ENCODE measurements around the gene TWF2. TPM values are rescaled to one million over a fixed set of nuclear protein-coding genes. Genes with fewer than 3 reads are reported as not detected.

The TWF2 gene
- total and polyA plus RNA-seq, 10 of the 15 experiments (the other 5 are each of a cell fraction or from before 2014, with no cell fraction given) = 0.16 to 106 (median 68.5) TPM

DNA sequence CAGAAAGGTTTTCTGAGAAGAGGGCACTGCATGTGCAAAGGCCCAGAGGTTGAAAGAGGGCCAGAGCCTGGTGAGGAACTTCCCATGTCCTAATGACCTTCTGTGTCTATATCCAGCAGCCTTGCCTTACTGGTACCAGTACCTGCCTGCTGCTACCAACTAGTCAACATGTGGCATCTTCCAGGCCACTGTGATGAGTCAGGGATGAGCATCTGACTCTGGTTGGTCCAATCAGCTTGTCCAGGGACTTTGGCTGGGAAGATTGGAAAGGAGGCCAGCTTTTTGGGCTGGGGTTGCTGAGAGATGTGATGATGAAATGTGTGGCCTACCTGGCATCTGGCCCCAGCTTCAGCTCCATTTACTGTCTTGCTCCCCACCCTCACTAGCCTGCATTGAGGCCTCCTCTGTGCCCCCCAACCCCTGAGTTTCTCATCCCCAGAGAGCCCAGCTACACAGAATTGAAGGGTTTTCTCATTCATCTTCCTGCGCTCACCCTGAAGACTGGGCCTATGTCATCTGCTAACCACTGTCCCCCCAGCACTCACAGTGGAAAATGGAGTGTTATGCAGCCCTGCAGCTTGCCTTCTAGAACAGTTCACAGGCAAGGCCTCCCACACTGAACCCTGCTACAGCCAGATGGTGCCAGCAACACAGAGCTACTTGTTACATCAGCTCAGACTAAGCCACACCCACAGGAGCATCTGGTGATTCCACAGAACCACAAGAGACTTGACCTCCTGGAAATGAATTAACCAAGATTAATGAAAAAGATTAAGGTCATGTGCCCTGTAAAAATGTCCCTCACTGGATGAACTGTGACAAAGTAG lies 1.3 kb upstream of the TWF2 start:
- Histone ChIP-seq H3K4me3 (peak overlapping the region; percentile 93), H3K4me2 (ENCODE audit: control insufficient read depth, insufficient read depth) (peak overlapping the region; percentile 86), H3K9ac (ENCODE audit: control insufficient read depth, insufficient read depth, low read length) (peak overlapping the region; percentile 87), H3K36me3 (ENCODE audit: control insufficient read depth in 2 of 2, insufficient read depth in 2 of 2, low read length in 1 of 2) (peaks cover 0 to 2% of the 10 kb centered on the region in 2 experiments; a peak in 1 of 4 replicates), H3K4me1 (ENCODE audit: control insufficient read depth, insufficient read depth, low read length) (peaks cover 52% of the 10 kb centered on the region), H4K20me1 (ENCODE audit: control insufficient read depth, insufficient read depth) (no peaks in the 10 kb centered on the region), H3K79me2 (ENCODE audit: control insufficient read depth, insufficient read depth, low read length) (peaks cover 39% of the 10 kb centered on the region), H2AFZ (ENCODE audit: control insufficient read depth, low read depth, low read length) (no peak overlapping the region), H3K27me3 (replicated peaks in 1 of 2; ENCODE audit: control insufficient read depth in 2 of 2, insufficient read depth in 2 of 2, low read length in 1 of 2) (no peaks in the 10 kb centered on the region), H3K27ac (ENCODE audit: control insufficient read depth, insufficient read depth) (peak overlapping the region; percentile 88), H3K9me3 (replicated peaks; ENCODE audit: control insufficient read depth, insufficient read depth, low read length) (no peaks in the 10 kb centered on the region; the same call in 2 of the 3 replicates)
- peak; percentile 24 for ATAC-seq
- no peak for FAIRE-seq
- intact Hi-C loops (cut with micrococcal nuclease; ENCODE audit: unreplicated experiment) = no loop called here
- ChIA-PET SMC1A (ENCODE audit: uncharacterized antibody, unreplicated experiment) (interaction anchor here (1.0 to 7.4 kb wide), 14 partner anchors 10 to 159 kb away, joined by 3 to 62 read pairs (median 4); partner anchors contain the start of genes TLR9 and WDR82), CTCF (interaction anchor here (0.5 to 7.5 kb wide), 20 partner anchors 9 to 257 kb away, joined by 3 to 87 read pairs (median 6); partner anchors contain the start of genes ACY1, TLR9 and WDR82), POLR2A (interaction anchor here (0.6 to 7.2 kb wide), 14 partner anchors 10 to 255 kb away, joined by 3 to 49 read pairs (median 4); partner anchors contain the start of genes GLYCTK, TLR9 and WDR82), RAD21 (ENCODE audit: unreplicated experiment) (interaction anchor here (0.6 to 2.5 kb wide), 20 partner anchors 9 to 172 kb away, joined by 3 to 36 read pairs (median 4); partner anchors contain the start of genes GLYCTK, TLR9 and WDR82)
- in situ Hi-C loops (cut with MboI) = no loop called here
- DNase-seq (ENCODE audit: low read depth, low spot score) = no peak
- BruUV-seq (replicated peaks) = no TSS peak
- WGBS (ENCODE audit: insufficient coverage, insufficient replicate concordance, low lambda C conversion rate, missing lambda C conversion rate) = 82% methylated on average over 1 of the region's 1 CpG
- no peak for TF ChIP-seq E2F8 (IDR thresholded peaks at IDR 0.05; ENCODE audit: low read depth, partially characterized antibody)
- no peak for TF ChIP-seq SRF (IDR thresholded peaks at IDR 0.05; ENCODE audit: low read depth in 2 of 2, low read length in 2 of 2)
- TF ChIP-seq NKRF (conservative IDR thresholded peaks at IDR 0.05) = no peak
- no peak for TF ChIP-seq BCL11A (IDR thresholded peaks at IDR 0.05; ENCODE audit: low read depth, low read length)
- no peak for TF ChIP-seq POLR2AphosphoS5 (IDR thresholded peaks at IDR 0.05; ENCODE audit: low read length)
- TF ChIP-seq, protein P1, sequence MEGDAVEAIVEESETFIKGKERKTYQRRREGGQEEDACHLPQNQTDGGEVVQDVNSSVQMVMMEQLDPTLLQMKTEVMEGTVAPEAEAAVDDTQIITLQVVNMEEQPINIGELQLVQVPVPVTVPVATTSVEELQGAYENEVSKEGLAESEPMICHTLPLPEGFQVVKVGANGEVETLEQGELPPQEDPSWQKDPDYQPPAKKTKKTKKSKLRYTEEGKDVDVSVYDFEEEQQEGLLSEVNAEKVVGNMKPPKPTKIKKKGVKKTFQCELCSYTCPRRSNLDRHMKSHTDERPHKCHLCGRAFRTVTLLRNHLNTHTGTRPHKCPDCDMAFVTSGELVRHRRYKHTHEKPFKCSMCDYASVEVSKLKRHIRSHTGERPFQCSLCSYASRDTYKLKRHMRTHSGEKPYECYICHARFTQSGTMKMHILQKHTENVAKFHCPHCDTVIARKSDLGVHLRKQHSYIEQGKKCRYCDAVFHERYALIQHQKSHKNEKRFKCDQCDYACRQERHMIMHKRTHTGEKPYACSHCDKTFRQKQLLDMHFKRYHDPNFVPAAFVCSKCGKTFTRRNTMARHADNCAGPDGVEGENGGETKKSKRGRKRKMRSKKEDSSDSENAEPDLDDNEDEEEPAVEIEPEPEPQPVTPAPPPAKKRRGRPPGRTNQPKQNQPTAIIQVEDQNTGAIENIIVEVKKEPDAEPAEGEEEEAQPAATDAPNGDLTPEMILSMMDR (IDR thresholded peaks at IDR 0.05 in 2 of 3, conservative IDR thresholded peaks at IDR 0.05 in 1 of 3; ENCODE audit: control insufficient read depth in 2 of 3, extremely low read depth in 1 of 3, insufficient read depth in 1 of 3, low read depth in 3 of 3, low read length in 3 of 3) = peak in 2 of 3 experiments; percentile 17 to 43; a peak in 3 of 6 replicates
- TF ChIP-seq SMC3 (IDR thresholded peaks at IDR 0.05; ENCODE audit: borderline replicate concordance, low read length) = no peak
- no peak for TF ChIP-seq KDM1A (IDR thresholded peaks at IDR 0.05; ENCODE audit: borderline replicate concordance)
- TF ChIP-seq CEBPZ (IDR thresholded peaks at IDR 0.05; ENCODE audit: low read depth, low read length) = no peak
- TF ChIP-seq PAX5 (IDR thresholded peaks at IDR 0.05; ENCODE audit: borderline replicate concordance, low read depth, low read length) = no peak

Data from GM12878 (cell line).